Right lobe of liver (tissue), 6 donors: ENCODE measurements around the gene SEC24B. TPM values are rescaled to one million over a fixed set of nuclear protein-coding genes. Genes with fewer than 3 reads are reported as not detected.

ENCODE experiments used
- ATAC-seq, 4 donors: fragments of 200-7000 bp; cut with Tn5 transposase; one replicate each; pipeline ENCODE4 v1.9.1; 2020; ENCODE audit warnings: mild to moderate bottlenecking in 4 of 4, moderate library complexity in 4 of 4
- DNase-seq, 3 donors: peaks; one replicate each; pipeline ENCODE4 v3.0.0-alpha.2; 2020
- H3K27ac ChIP-seq, 3 donors: fragments of 200-600 bp; one replicate each; pipeline ENCODE4 v1.8.0; 2022
- H3K27me3 ChIP-seq, 2 donors: fragments of 200-600 bp; one replicate each; pipeline ENCODE4 v1.8.0; 2022
- H3K36me3 ChIP-seq, 4 donors: fragments of 200-600 bp; sonication (generic) in 1 of 4; one replicate each; pipeline versions ENCODE4 v1.5.1 to v1.8.0; 2017 to 2022; ENCODE audit warnings: control low read depth in 1 of 4
- H3K4me1 ChIP-seq, 4 donors: fragments of 200-600 bp; sonication (generic) in 1 of 4; one replicate each; pipeline versions ENCODE4 v1.5.1 to v1.8.0; 2017 to 2022; ENCODE audit warnings: control low read depth in 1 of 4
- H3K4me3 ChIP-seq, 3 donors: fragments of 200-600 bp; one replicate each; pipeline ENCODE4 v1.8.0; 2022
- H3K9me3 ChIP-seq, 4 donors: fragments of 200-600 bp; sonication (generic) in 1 of 4; one replicate each; pipeline versions ENCODE4 v1.5.1 to v1.8.0; 2017 to 2022; ENCODE audit warnings: control low read depth in 1 of 4
- POLR2A ChIP-seq: fragments of 450-650 bp; IDR thresholded peaks from one replicate; pipeline ENCODE4 v1.6.1; 2017; ENCODE audit warnings: antibody characterized with exemption, mild to moderate bottlenecking
- WGBS: methylation state at CpG from one replicate; pipeline ENCODE4 v1.1.6; 2018; ENCODE audit warnings: low coverage, low lambda C conversion rate; ENCODE audit not compliant: insufficient coverage; ENCODE audit errors: missing lambda C conversion rate; 5-methylcytosine and 5-hydroxymethylcytosine counted together
- intact Hi-C, 2 donors: fragments of 100-400 bp; cut with DNase I; formaldehyde crosslinking; loops; one replicate each; pipeline versions ENCODE4 v1.11.2 to v1.14.1; 2022
- total RNA-seq, 6 experiments: library from RNA; depleted of rRNA in 2 of 6; stranded (reverse); fragments of >200 nt in 2 of 6; fragmentation: NEBNext Ultra II Directional in 3 of 6; extraction: Animal tissue kit (Norgen Biotek cat#: 25700) in 3 of 6; gene quantifications; one replicate each; pipeline versions ENCODE4 v1.1.0 to v1.2.4, GENCODE V29; 2016 to 2023
- TF ChIP-seq, protein P1 (sequence below), 4 donors: fragments of 200-600 bp in 3 of 4; fragments of 450-650 bp in 1 of 4; IDR thresholded peaks; one replicate each; pipeline versions ENCODE4 v1.5.1 to v1.8.0; 2016 to 2022; ENCODE audit warnings: antibody characterized with exemption in 4 of 4, mild to moderate bottlenecking in 2 of 4
- donor health status: DM: no; HTN: yes; CAD: no.
- donor health status: DM: no; HTN: no; CAD: no.
- donor health status: DM: no; HTN: no; CAD: no.
- donor health status: DM: no; HTN: yes; CAD: no.
- donor health status: DM: no; HTN: yes; CAD: no.

SEC24B gene
- total RNA-seq, 6 experiments from 2014 or later, result 22.1 to 55.0 (median 27.1) TPM

- TF ChIP-seq POLR2A, result no peak
- TF ChIP-seq, protein P1, sequence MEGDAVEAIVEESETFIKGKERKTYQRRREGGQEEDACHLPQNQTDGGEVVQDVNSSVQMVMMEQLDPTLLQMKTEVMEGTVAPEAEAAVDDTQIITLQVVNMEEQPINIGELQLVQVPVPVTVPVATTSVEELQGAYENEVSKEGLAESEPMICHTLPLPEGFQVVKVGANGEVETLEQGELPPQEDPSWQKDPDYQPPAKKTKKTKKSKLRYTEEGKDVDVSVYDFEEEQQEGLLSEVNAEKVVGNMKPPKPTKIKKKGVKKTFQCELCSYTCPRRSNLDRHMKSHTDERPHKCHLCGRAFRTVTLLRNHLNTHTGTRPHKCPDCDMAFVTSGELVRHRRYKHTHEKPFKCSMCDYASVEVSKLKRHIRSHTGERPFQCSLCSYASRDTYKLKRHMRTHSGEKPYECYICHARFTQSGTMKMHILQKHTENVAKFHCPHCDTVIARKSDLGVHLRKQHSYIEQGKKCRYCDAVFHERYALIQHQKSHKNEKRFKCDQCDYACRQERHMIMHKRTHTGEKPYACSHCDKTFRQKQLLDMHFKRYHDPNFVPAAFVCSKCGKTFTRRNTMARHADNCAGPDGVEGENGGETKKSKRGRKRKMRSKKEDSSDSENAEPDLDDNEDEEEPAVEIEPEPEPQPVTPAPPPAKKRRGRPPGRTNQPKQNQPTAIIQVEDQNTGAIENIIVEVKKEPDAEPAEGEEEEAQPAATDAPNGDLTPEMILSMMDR (IDR thresholded peaks at IDR 0.05), result no peak
- 93% methylated on average over 5 of the region's 5 CpGs for WGBS
These were observed 113.8 kb downstream of the SEC24B start for GRCh38 chr4:109547394-109547793.

GRCh38 chr4:109548655-109549054 lies 115.0 kb downstream of the SEC24B start:
- intact Hi-C loops, result no loop called here
- TF ChIP-seq, protein P1 (IDR thresholded peaks at IDR 0.05), result no peak
- no peak for TF ChIP-seq POLR2A
- H3K36me3 ChIP-seq, result peaks cover 0 to 17% (median 2%) of the 10 kb centered on the region in 4 donors
- peak; percentile 50 to 79 (median 64) for ATAC-seq
- WGBS, result 73% methylated on average over 2 of the region's 2 CpGs
- no peaks in the 10 kb centered on the region for H3K27me3 ChIP-seq
- no peak overlapping the region for H3K4me3 ChIP-seq
- H3K27ac ChIP-seq, result no peak overlapping the region
- no peaks in the 10 kb centered on the region for H3K4me1 ChIP-seq
- H3K9me3 ChIP-seq, result no peaks in the 10 kb centered on the region
- DNase-seq, result no peak

More at GRCh38 chr4:109547394-109547793, 113.8 kb downstream of the SEC24B start:
- H3K36me3 ChIP-seq, result peaks cover 0 to 18% (median 5%) of the 10 kb centered on the region in 4 donors
- no peak overlapping the region for H3K4me3 ChIP-seq
- H3K27ac ChIP-seq, result no peak overlapping the region
- ATAC-seq, result no peak
- no peak for DNase-seq
- H3K9me3 ChIP-seq, result no peaks in the 10 kb centered on the region
- no peaks in the 10 kb centered on the region for H3K4me1 ChIP-seq
- H3K27me3 ChIP-seq, result no peaks in the 10 kb centered on the region
- intact Hi-C loops, result no loop called here

DNA sequence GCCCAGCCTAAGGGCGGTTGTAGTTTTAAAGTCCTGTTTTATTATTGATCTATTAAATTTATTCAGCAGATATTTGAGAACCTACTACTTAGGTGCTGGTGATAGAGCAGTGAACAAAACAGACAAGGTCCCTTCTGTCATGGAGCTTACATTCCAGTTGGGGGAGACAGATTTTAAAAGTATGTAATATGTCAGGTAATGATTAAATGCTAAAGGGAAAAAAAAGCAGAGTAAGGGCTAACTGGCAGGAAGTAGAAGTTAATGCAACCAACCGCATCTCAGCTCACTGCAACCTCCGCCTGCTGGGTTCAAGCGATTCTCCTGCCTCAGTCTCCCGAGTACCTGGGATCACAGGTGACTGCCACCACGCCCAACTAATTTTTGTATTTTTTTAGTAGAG lies 118.6 kb downstream of the SEC24B start:
- ATAC-seq (no peak), DNase-seq (no peak)
- 97% methylated on average over 6 of the region's 6 CpGs for WGBS
- Histone ChIP-seq H3K36me3 (no peaks in the 10 kb centered on the region), H3K27ac (no peak overlapping the region), H3K9me3 (no peaks in the 10 kb centered on the region), H3K4me3 (no peak overlapping the region), H3K27me3 (no peaks in the 10 kb centered on the region), H3K4me1 (no peaks in the 10 kb centered on the region)
- TF ChIP-seq, protein P1 (IDR thresholded peaks at IDR 0.05), result no peak
- TF ChIP-seq POLR2A, result no peak
- intact Hi-C loops, result no loop called here

DNA sequence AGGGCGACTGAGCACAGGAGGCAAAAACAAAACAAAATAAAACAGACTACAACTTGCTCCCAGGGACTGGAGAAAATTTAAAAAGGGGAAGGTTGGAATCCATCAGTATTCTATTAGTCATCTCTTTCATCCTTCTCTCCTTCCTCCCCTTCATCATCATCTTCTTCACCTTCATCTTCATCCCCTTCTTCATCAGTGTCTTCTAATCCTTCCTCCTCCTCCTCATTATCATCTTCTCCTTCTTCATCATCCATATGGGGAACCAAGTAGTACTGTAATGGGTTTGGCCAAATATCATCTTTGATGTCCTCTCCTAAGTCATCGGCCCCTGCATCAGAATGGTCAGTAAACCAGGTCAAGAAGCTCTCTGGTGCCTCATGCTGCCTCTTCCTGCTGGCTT lies 119.5 kb downstream of the SEC24B start:
- WGBS, result 100% methylated on average over 2 of the region's 2 CpGs
- DNase-seq (no peak), ATAC-seq (no peak)
- no peak overlapping the region for H3K4me3 ChIP-seq
- intact Hi-C loops, result no loop called here
- no peak for TF ChIP-seq POLR2A
- TF ChIP-seq, protein P1 (IDR thresholded peaks at IDR 0.05), result no peak
- no peak overlapping the region for H3K27ac ChIP-seq
- H3K9me3 ChIP-seq, result no peaks in the 10 kb centered on the region
- no peaks in the 10 kb centered on the region for H3K27me3 ChIP-seq
- H3K36me3 ChIP-seq, result no peaks in the 10 kb centered on the region
- H3K4me1 ChIP-seq, result no peaks in the 10 kb centered on the region

DNA sequence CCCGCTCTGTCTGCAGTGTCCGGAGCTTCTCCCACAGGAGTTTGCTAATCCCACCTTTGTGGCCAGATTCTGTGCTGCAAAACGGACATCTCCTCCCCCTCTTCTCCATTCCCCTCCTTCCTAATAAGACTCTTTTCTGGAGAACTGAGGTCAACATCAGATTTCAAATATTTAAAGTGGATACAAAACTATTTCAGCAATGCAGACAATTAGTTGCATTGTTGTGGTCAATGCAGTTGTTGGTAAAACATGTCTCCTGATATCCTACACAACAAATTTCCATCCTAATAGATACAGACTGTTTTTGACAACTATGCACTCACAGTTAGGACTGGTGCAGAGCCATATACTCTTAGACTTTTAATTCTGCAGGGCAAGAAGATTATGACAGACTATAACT lies 121.4 kb downstream of the SEC24B start:
- no peaks in the 10 kb centered on the region for H3K9me3 ChIP-seq
- TF ChIP-seq POLR2A, result no peak
- TF ChIP-seq, protein P1 (IDR thresholded peaks at IDR 0.05), result no peak
- peaks cover 0 to 5% (median 0%) of the 10 kb centered on the region in 4 donors for H3K4me1 ChIP-seq
- H3K36me3 ChIP-seq, result no peaks in the 10 kb centered on the region
- no peak for DNase-seq
- no peak overlapping the region for H3K4me3 ChIP-seq
- no peaks in the 10 kb centered on the region for H3K27me3 ChIP-seq
- intact Hi-C loops, result no loop called here
- ATAC-seq, result no peak
- no peak overlapping the region for H3K27ac ChIP-seq
- WGBS, result 89% methylated on average over 3 of the region's 3 CpGs
